Right lobe of liver (tissue), 4 donors: Measurements from ENCODE around the gene SYNE1.
"Not testable (repeated sequence)": the region's sequence is repeated elsewhere in the genome, so short reads cannot be mapped to it uniquely, and the experiment has no call there.

Source experiments
- CTCF ChIP-seq, 4 donors: fragments of 200-600 bp in 3 of 4; fragments of 450-650 bp in 1 of 4; IDR thresholded peaks; one replicate each; pipeline versions ENCODE4 v1.5.1 to v1.8.0; 2016 to 2022; ENCODE audit warnings: antibody characterized with exemption in 4 of 4, mild to moderate bottlenecking in 2 of 4
- POLR2A ChIP-seq: fragments of 450-650 bp; IDR thresholded peaks from one replicate; pipeline ENCODE4 v1.6.1; 2017; ENCODE audit warnings: antibody characterized with exemption, mild to moderate bottlenecking
- donor health status: DM: no; HTN: no; CAD: no.
- donor health status: DM: no; HTN: no; CAD: no.
- donor health status: DM: no; HTN: yes; CAD: no.

GRCh38 chr6:152076242-152076641, 560.9 kb downstream of the SYNE1 start:
- not testable (repeated sequence) for TF ChIP-seq CTCF (IDR thresholded peaks at IDR 0.05); POLR2A
